PFSK-1 (cell line): ENCODE measurements around the gene CD96.

Experiments used
- POLR2AphosphoS5 ChIP-seq: IDR thresholded peaks from 2 replicates; pipeline ENCODE4 v1.6.1; 2012; ENCODE audit warnings: low read depth, mild to moderate bottlenecking, control low read depth, low read length, moderate library complexity
- SIN3A ChIP-seq: IDR thresholded peaks from 2 replicates; pipeline ENCODE4 v1.6.1; 2012; ENCODE audit warnings: mild to moderate bottlenecking, low read length, moderate library complexity, borderline replicate concordance; ENCODE audit not compliant: insufficient read depth
- TAF1 ChIP-seq: IDR thresholded peaks from 2 replicates; pipeline ENCODE4 v1.6.1; 2012; ENCODE audit warnings: low read length, control low read depth, borderline replicate concordance; ENCODE audit not compliant: insufficient read depth

DNA sequence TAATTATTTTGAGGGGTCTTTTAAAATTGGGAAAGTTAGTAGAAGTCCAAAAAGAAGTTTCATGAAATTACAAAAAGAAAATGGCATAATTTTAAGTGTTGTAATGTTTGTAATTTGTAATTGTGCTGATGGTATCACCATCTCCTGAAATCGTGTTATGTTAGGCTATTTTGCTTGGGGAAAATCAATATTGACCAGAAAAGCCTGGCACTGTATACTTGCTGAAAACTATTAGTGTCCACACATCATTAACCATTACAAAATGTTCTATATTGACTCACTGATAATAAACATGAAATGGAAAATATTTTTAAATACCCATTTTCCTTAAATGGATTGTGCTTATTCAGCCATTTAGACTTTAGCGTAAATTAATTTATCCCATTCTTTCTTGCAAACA, 93.4 kb downstream of the CD96 start:
- no peak for TF ChIP-seq POLR2AphosphoS5
- TF ChIP-seq TAF1: no peak
- TF ChIP-seq SIN3A: no peak
